Muscle layer of colon (tissue), 2 donors: ENCODE data around the gene COQ5.
"Not testable (repeated sequence)": the region's sequence is repeated elsewhere in the genome, so short reads cannot be mapped to it uniquely, and the experiment has no call there.

Experiments
- H3K27ac ChIP-seq: one replicate; pipeline ENCODE4 v1.7.0; 2013; ENCODE audit warnings: low read depth, mild to moderate bottlenecking, low read length, moderate library complexity
- H3K27me3 ChIP-seq, 2 donors: one replicate each; pipeline ENCODE4 v1.7.0; 2013; ENCODE audit warnings: low read length in 2 of 2, mild to moderate bottlenecking in 2 of 2; ENCODE audit not compliant: insufficient read depth in 2 of 2, control insufficient read depth in 1 of 2
- H3K36me3 ChIP-seq: one replicate; pipeline ENCODE4 v1.7.0; 2013; ENCODE audit warnings: mild to moderate bottlenecking, low read length; ENCODE audit not compliant: insufficient read depth
- H3K4me1 ChIP-seq: one replicate; pipeline ENCODE4 v1.7.0; 2013; ENCODE audit warnings: mild to moderate bottlenecking, low read length; ENCODE audit not compliant: insufficient read depth
- H3K4me3 ChIP-seq, 2 donors: one replicate each; pipeline ENCODE4 v1.7.0; 2013; ENCODE audit warnings: low read length in 2 of 2, low read depth in 1 of 2, mild to moderate bottlenecking in 1 of 2, moderate library complexity in 1 of 2
- H3K9ac ChIP-seq: one replicate; pipeline ENCODE4 v1.7.0; 2013; ENCODE audit warnings: low read length
- H3K9me3 ChIP-seq: one replicate; pipeline ENCODE4 v1.7.0; 2013; ENCODE audit warnings: mild to moderate bottlenecking, low read length
- donor health status: abdominal sarcoma.
- donor health status: Adenocarcinoma of cecum.

COQ5 gene

DNA sequence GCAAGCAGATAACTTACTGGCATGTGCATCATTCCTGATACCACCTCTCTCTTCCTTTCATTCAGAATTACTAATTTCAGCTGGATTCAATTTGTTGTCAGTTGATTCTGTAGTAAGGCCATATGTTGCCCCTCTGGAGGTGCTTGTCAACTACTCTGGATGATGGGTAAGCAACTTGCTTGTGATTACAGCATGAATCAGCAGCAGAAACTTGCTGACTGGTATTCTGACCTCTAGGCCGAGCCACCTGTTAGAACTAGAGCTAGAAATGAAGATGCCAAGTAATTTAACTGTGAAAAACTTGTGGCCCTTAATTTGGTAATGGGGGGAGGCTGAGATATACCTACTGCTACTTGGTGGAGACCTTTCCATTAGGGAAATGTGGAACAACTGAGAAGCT is 10.3 kb upstream of the COQ5 start:
- Histone ChIP-seq H3K27ac (peak overlapping the region; percentile 73), H3K27me3 (no peaks in the 10 kb centered on the region), H3K9ac (no peak overlapping the region), H3K4me3 (no peak overlapping the region), H3K9me3 (no peaks in the 10 kb centered on the region), H3K36me3 (peaks cover 3% of the 10 kb centered on the region), H3K4me1 (peaks cover 56% of the 10 kb centered on the region)

DNA sequence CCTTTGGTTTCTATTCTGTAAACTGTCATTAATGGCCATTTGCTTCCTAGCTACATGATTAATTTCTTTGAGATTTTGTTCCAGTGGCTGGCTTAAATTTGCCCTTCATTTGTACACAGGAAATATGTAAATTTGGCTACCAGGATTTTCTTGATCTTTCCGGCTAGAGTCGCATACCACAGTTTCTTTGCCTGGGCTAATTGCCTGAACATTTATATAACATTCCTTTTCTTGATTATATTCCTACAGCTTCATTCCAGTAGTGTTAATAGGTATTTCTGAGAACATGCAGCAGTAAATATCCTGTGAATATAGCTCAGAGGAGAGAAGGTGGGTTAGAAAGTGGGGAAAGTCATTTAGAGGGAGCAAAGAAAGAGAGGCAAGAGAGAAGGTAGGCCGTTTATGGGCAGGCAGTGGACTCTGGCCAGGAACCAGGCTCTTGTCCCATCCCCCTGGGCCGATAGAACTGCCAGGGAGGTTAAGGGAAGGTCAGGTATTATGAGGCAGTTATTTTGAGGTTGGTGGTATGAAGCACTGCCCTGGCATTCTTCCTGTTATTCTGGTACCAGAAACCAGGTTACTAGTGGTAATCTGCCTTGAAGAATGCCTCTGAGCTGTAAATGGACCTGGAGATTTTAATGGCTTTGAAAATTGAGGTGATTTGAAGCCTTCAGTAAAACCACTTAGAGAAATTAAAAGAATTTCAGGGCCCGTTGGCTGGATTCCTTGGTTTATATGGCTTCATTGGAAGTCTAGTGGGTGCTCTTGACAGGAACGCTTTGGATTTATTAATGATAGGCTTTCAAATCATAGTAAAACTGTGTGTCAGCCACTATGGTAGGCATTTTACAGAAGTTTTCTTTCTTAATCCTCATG is 9.6 kb upstream of the COQ5 start:
- Histone ChIP-seq H3K27me3 (no peaks in the 10 kb centered on the region), H3K9ac (peak overlapping the region; percentile 12), H3K9me3 (no peaks in the 10 kb centered on the region), H3K4me3 (peak overlapping the region; percentile 26 to 41), H3K27ac (peak overlapping the region; percentile 73), H3K4me1 (peaks cover 56% of the 10 kb centered on the region), H3K36me3 (peaks cover 3% of the 10 kb centered on the region)

DNA sequence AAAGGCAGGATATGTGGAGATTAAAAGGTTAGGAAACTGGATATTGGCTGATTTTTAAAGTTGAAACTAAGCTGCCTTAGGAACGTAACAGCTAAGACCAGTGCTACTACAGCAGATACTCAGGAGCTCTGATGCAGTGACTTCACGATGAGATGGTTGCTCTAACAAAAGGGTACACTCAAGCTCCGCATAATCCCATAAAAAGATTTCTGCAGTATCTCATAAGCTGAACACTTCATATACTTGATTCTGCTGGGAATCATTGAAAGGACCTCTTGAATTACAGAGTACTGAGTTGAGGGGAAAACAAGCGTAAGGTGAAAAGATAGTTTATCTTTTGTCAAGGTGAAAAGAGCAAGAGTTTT is 8.9 kb upstream of the COQ5 start:
- H3K4me3 ChIP-seq = peak overlapping the region; percentile 26 to 41
- no peaks in the 10 kb centered on the region for H3K27me3 ChIP-seq
- peaks cover 2% of the 10 kb centered on the region for H3K36me3 ChIP-seq
- H3K4me1 ChIP-seq = peaks cover 56% of the 10 kb centered on the region
- H3K27ac ChIP-seq = peak overlapping the region; percentile 73
- H3K9me3 ChIP-seq = no peaks in the 10 kb centered on the region
- peak overlapping the region; percentile 12 for H3K9ac ChIP-seq

DNA sequence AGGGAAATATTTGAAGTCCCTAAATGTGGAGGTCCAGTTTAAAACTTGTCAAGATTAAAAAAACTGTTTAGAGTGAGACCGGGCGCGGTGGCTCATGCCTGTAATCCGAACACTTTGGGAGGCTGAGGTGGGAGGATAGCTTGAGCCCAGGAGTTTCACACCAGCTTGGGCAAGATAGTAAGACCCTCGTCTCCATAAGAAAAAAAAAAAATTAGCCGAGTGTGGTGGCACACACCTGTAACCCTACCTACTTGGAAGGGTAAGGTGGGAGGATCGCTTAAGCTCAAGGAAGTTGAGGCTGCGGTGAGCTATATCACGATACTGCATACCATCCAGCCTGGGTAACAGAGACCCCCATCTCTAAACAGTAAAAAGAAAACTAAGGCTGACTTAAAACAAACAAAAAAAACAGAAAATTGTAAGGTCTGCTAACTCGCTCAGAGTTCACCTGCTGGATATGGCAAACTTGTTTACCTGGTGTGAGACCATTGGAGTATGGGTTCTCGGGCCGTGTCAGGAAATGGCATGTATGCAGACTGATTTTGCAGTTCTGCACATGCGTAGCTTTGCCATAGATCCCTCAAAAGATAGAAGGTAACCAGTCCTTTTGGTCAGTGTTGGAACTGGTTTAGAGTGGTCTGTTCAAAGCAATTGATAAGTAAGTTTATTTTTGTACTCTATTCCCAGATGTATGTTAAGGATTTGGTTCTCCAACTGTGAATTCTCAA is 7.3 kb upstream of the COQ5 start:
- Histone ChIP-seq H3K4me1 (peaks cover 56% of the 10 kb centered on the region), H3K4me3 (peak overlapping the region in 1 of 2 donors; percentile 96), H3K27me3 (no peaks in the 10 kb centered on the region), H3K27ac (peak overlapping the region; percentile 73), H3K9ac (peak overlapping the region; percentile 97), H3K36me3 (no peaks in the 10 kb centered on the region), H3K9me3 (no peaks in the 10 kb centered on the region)

DNA sequence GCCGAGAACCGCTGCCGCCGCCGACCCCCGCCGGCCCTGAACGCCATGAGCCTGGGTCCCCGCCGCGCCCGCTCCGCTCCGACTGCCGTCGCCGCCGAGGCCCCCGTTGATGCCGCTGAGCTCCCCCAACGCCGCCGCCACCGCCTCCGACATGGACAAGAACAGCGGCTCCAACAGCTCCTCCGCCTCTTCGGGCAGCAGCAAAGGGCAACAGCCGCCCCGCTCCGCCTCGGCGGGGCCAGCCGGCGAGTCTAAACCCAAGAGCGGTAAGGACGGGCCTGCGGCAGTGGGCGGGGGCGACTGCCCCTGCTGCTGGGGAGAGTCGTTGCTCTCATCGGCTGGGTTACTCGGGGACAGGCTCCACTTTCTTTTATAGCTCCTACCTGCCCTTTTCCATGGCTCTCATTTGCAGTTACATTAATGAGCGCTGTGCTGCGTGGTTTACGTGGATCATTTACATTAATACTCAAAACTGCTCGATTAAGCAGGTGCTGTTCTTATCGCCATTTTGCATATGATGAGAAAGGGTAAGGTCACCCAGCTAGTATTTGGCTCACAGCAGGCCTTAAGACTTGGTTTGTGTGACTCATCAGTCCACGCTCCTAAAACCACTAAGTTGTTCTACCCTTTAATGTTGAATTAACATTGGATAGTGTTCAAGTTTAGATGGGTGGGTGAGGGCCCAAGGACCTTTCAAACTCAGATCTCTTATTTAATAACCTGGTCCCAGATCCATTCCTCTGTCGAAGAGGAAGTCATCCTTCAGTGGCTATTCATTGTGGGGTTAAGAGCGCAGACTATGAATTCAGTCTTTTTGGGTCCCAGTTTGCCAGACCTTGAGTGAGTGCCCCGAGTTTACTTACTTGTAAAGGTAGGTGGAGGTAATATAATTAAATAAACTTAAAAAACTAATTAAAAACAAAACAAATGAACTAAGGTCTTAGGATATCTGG is 6.0 kb upstream of the COQ5 start:
- H3K9me3 ChIP-seq = no peaks in the 10 kb centered on the region
- H3K9ac ChIP-seq = peak overlapping the region; percentile 97
- H3K27me3 ChIP-seq = no peaks in the 10 kb centered on the region
- peak overlapping the region; percentile 96 to 99 for H3K4me3 ChIP-seq
- H3K27ac ChIP-seq = peak overlapping the region; percentile 99
- H3K4me1 ChIP-seq = peaks cover 45% of the 10 kb centered on the region
- H3K36me3 ChIP-seq = no peaks in the 10 kb centered on the region

DNA sequence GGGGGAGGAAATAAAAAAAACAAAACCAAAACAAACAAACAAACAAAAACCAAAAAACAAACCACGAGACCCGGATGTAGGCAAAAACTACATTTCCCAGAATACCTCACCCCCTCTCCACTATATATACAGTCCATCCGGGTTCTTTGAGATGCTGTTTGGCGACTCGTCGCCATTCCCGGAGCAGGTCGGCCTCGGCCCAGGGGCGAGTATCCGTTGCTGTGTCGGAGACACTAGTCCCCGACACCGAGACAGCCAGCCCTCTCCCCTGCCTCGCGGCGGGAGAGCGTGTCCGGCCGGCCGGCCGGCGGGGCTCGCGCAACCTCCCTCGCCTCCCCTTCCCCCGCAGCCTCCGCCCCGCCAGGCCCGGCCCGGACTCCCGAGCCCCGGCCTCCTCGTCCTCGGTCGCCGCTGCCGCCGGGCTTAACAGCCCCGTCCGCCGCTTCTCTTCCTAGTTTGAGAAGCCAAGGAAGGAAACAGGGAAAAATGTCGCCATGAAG is 5.3 kb upstream of the COQ5 start, which contains the start of gene RNF10:
Gene RNF10, plus strand, starts transcription at position 154 of the 500 bp plus-strand sequence. CDS start 456 bp downstream, outside the sequence.
- Histone ChIP-seq H3K9me3 (no peaks in the 10 kb centered on the region), H3K27ac (peak within 1 kb of the TSS; percentile 99), H3K27me3 (no peaks in the 10 kb centered on the region), H3K4me1 (peaks cover 38% of the 10 kb centered on the region), H3K36me3 (no peaks in the 10 kb centered on the region), H3K9ac (peak within 1 kb of the TSS; percentile 97), H3K4me3 (peak within 1 kb of the TSS; percentile 96 to 99)

DNA sequence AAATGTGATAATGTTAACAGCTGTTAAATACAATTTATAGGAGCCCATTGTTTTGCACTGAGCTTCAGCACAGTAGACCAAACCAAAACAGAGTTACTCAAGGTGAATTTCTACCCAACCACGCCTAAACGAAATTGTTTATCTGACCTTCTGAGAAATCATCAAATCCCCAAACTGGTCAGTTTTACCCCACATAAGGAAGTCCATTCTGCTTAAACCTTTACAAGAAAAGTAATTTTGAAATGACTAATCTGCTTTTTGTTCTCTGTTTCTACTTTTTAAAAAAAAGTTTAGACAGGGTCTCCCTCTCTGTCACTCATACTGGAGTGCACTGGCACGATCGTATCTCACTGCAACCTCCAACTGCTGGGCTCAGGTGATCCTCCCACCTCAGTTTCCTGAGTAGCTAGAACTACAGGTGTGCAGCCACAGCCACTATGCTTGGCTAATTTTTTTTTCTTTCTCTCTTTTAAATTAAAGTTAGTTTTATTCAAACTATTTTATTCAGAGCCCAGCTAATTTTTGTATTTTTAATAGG is 3.8 kb upstream of the COQ5 start:
- Histone ChIP-seq H3K27ac (no peak overlapping the region), H3K27me3 (no peaks in the 10 kb centered on the region), H3K36me3 (no peaks in the 10 kb centered on the region), H3K9ac (no peak overlapping the region), H3K9me3 (no peaks in the 10 kb centered on the region), H3K4me1 (peaks cover 27% of the 10 kb centered on the region), H3K4me3 (no peak overlapping the region)

DNA sequence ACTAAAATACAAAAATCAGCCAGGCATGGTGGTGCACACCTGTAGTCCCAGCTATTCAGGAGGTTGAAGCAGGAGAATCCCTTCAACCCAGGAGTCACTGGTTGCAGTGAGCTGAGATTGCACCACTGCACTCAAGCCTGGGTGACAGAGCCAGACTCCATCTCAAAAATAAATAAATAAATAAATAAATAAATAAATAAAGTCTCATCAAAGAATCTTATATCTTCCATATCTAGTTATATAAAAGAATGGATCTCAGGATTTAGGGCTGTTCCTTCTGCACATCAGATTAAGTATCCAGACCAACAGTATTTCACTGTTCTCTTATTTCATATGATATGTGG is 1.4 kb upstream of the COQ5 start:
- not testable (repeated sequence) for H3K9ac ChIP-seq, H3K9me3 ChIP-seq, H3K27me3 ChIP-seq, H3K4me1 ChIP-seq, H3K36me3 ChIP-seq
- Histone ChIP-seq H3K4me3 (peak overlapping the region in 1 of 2 donors; percentile 59), H3K27ac (peak overlapping the region; percentile 94)

DNA sequence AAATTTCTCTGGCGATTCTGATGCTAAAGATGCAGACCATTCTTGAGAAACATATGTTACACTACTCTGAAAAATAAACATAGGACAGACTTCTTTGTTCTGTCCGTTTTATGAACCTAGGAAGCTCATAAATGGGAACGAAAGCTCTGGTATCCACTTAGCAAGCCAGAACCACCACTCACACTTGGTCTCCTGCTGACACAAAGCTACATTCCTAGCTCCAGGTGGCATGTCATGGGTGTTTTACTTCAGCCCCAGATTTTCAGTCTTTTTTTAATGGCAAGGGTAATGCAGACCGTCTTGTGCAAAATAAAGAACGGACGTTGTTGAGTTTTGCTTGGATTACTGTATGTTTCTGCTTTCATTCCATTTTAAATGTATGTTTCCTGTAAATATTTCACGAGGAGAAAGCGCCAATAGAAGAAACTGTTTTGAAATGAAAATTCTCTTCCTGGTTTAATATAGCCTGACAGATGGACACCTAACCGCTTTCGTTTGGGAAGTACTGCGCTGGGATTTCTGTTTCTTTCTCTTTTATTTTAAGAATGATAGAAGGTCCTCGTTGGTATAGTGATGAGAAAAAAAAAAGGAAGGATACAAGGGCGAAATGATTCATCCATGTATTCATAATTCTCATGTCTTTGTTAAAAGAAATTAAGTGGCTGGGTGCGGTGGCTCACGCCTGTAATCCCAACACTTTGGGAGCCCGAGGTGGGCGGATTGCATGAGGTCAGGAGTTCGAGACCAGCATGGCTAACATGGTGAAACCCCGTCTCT is 871 bp upstream of the COQ5 start:
- peak overlapping the region; percentile 94 for H3K27ac ChIP-seq
- H3K9ac ChIP-seq = peak overlapping the region; percentile 21
- peaks cover 4% of the 10 kb centered on the region for H3K4me1 ChIP-seq
- H3K4me3 ChIP-seq = peak overlapping the region; percentile 59 to 96
- no peaks in the 10 kb centered on the region for H3K27me3 ChIP-seq
- no peaks in the 10 kb centered on the region for H3K9me3 ChIP-seq
- no peaks in the 10 kb centered on the region for H3K36me3 ChIP-seq

DNA sequence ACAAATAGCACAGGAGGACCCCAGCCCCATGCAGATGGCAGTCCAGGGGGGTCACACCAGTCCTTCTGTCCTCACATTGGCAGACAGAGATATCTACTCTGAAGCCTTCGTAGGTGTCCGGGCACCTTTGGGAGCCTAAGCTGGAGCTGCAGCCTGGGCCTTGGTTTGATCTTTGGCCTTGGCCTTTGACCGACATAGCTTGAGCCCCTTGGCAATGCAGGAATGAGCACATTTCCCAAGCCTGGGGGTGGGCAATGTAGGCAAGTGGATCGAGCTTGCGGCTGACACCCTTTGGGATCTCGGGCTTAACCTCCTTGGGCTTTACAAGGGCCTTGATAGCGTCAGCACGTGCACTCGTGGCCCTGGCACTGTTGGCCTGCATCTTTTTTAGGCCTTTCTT is 6.4 kb downstream of the COQ5 start:
- Histone ChIP-seq H3K9ac (no peak overlapping the region), H3K27me3 (no peaks in the 10 kb centered on the region), H3K4me3 (no peak overlapping the region), H3K36me3 (no peaks in the 10 kb centered on the region), H3K9me3 (no peaks in the 10 kb centered on the region), H3K4me1 (no peaks in the 10 kb centered on the region), H3K27ac (no peak overlapping the region)
